H54 (cell line): Measurements from ENCODE around the gene MAP3K14.

Experiments
- DNase-seq: peaks from one replicate; pipeline ENCODE4 v3.0.0; 2011; ENCODE audit warnings: low spot score, mixed read lengths; ENCODE audit not compliant: insufficient read length
- FAIRE-seq: peaks from 3 replicates; lab custom pipeline; 2011; peaks lifted over from hg19 to GRCh38; lab: Jason Lieb, UNC
- POLR2A ChIP-seq: IDR thresholded peaks from 2 replicates; pipeline ENCODE4 v1.6.1; 2011; ENCODE audit warnings: low read depth, mild to moderate bottlenecking, low read length

The MAP3K14 gene

GRCh38 chr17:45293413-45294211 lies 23.2 kb downstream of the MAP3K14 start:
- no peak for TF ChIP-seq POLR2A
- DNase-seq (peak; percentile 85), FAIRE-seq (peak; percentile 95)

GRCh38 chr17:45292696-45293412 lies 24.0 kb downstream of the MAP3K14 start:
- DNase-seq (no peak), FAIRE-seq (no peak)
- TF ChIP-seq POLR2A: no peak

- no peak for FAIRE-seq
Measured at GRCh38 chr17:45291171-45291805, 25.5 kb downstream of the MAP3K14 start.

GRCh38 chr17:45290269-45290765 lies 26.5 kb downstream of the MAP3K14 start:
- no peak for TF ChIP-seq POLR2A
- FAIRE-seq (no peak), DNase-seq (no peak)

More at GRCh38 chr17:45291171-45291805, 25.5 kb downstream of the MAP3K14 start:
- no peak for TF ChIP-seq POLR2A
- no peak for DNase-seq

GRCh38 chr17:45289301-45290268 lies 27.2 kb downstream of the MAP3K14 start:
- no peak for DNase-seq
- TF ChIP-seq POLR2A: no peak
- FAIRE-seq: no peak

GRCh38 chr17:45288825-45289224 lies 28.0 kb downstream of the MAP3K14 start:
- no peak for TF ChIP-seq POLR2A
- DNase-seq (no peak), FAIRE-seq (no peak)

GRCh38 chr17:45287526-45288500 lies 29.0 kb downstream of the MAP3K14 start:
- FAIRE-seq (no peak), DNase-seq (no peak)
- TF ChIP-seq POLR2A: no peak

DNA sequence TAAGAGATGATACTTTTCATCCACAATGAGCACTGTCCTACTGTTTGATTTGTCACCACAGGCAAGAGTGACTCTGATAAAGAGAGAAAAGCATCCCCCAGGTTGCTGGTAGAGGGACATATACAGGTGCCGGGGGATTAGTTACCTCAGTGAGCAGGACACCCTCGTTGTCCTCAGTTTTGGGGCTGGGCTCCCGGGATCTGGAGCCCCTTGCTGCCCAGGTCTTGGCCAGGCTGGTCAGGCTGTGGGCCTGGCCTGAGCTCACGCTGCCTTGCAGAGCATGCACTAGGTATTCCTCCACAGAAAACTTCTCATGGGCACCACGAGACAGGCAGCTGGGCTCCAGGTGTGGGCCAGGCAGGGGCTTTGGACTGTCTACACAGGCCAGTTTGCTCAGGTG lies 30.5 kb downstream of the MAP3K14 start:
- DNase-seq (no peak), FAIRE-seq (no peak)
- no peak for TF ChIP-seq POLR2A

DNA sequence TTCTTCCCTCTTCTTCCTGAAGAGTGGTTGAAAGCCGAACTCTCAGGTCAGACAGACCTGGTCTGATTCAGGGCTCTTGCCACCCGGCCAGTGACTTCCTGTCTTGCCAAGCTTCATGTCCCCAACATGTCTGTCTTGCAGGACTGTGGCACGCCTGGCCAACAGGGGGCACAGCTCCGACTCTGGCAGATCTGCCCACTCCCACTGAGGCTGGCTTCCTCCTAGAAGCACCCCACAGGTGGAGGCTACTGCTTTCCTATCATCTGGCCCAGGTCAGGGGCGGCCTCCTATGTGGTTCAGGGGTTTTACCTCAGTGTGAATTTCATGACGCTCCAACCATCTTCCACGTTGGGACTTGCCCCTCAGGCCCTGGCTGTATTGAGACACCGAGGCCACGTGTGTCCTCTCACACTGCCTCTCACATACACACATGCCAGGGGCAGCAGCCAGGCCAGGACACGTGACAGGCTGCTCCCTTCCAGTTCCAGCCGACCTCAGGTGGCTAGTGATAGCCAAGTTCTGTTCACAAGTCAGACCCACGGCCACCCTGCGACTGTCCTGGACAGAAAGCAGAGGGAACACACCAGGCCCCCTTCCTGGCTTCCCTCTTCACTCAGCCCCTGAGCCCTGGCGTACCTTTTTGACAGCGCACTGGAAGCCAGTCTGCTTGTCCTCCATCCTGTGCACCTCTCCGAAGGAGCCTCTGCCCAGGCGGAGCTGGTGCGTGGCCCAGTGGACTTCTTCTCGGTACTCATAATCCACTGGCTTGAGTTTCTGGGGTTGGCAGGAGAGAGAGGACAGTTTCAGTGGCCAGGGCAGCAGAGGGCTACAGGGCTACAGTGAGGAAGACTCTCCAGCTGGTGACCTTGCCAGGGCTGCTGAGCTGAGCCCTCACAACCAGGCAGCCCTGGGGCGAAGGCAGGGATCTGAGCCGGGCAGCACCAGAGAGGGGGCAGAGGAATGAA lies 32.4 kb downstream of the MAP3K14 start:
- DNase-seq (no peak), FAIRE-seq (no peak)
- 0 out of 2 replicates have a peak, but pooled peaks have one; percentile 5 for TF ChIP-seq POLR2A

DNA sequence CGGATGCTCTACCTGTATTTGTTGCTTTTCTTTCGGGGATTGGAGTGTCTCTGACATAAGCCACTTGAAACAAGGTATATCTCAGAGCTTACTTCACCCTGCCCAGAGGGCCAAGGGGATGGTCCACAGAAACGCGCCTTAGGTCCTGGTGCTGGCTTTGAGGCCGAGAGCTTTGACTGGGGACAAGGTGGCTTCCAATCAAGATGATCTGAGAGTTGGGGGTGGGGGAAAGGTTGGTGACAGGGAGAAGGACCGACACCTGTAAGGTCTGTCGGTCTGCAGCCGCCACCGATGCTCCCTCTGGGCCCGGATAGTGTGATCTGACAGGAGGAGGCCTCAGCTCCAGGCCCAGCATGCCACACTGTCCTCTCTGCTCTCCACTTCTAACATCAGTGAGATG lies 33.1 kb downstream of the MAP3K14 start:
- FAIRE-seq: no peak
- TF ChIP-seq POLR2A: no peak
- DNase-seq: no peak
